ENCODE results near the gene PSPH.
A peak's percentile ranks its signal among the peaks of the same experiment; 100 is the strongest.
"Not testable (repeated sequence)": the region's sequence is repeated elsewhere in the genome, so short reads cannot be mapped to it uniquely, and the experiment has no call there.

Gene PSPH

DNA sequence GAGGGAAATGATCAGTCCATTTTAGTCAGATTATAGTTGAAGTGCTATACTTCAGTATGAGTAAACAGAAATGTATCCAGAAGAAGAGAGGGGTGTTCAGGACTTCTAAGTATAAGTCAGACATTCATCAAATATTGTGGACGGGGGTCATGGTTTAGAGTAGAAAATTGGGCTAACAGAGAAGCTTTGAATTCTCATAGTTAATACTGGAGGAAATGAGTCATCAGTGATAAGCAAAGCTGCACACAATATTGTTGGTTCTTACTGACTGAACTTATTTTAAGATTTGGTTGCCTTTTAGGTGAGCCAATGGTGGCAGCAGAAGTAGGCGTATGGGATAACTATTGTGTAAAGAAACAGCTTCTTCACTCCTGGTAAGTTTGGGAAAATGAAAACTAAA, 11.1 kb upstream of the PSPH start:
- no peak for DNase-seq (ENCODE audit: low read depth)

DNA sequence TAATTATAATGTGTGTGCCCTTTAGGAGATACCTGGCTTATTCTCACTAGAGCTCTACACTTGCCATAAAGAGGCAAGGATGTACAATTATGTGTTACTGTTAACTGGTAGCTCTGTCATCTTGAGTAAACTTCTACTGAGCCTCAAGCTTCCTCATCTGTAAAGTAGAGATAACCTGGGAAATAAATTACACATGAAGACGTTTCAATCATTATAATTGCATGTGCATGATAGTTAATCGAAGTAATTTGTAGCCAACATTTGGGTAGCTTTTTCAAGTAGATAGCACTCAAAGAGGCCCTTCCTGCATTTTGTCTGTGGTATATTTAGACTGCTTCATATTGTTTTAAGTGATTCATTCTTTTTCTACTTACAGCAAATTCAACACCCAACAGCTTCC, 2.7 kb upstream of the PSPH start:
- no peak for DNase-seq (ENCODE audit: low read depth)

DNA sequence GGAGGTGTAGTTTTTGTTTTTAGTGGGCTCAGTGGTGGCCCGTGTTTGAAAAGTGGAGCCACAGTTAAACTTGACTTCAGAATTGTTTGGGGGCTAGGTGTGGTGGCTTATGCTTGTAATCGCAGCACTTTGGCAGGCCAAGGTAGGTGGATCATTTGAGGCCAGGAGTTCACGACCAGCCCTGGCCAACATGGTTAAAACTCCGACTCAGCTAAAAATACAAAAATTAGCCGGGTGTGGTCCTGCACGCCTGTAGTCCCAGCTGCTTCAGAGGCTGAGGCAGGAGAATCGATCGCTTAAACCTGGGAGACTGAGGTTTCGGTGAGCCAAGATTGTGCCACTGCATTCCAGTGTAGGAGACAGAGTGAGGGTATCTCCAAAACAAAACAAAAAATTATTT, 2.1 kb upstream of the PSPH start:
- DNase-seq (ENCODE audit: low read depth) = no peak

GRCh38 chr7:56051053-56051338, 248 bp downstream of the PSPH start:
- DNase-seq (ENCODE audit: low read depth) = no peak

DNA sequence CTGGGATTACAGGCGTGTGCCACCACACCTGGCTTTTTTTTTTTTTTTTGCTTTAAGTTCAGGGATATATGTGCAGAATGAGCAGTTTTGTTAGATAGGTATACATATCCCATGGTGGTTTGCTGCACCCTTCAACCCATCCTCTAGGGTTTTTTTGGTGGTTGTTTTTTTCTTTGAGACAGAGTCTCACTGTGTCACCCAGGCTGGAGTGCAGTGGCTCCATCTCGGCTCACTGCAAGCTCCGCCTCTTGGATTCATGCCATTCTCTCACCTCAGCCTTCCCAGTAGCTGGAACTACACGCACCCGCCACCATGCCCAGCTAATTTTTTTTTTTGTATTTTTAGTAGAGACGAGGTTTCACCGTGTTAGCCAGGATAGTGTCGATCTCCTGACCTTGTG, 2.5 kb downstream of the PSPH start:
- DNase-seq (ENCODE audit: low read depth) = not testable (repeated sequence)

GRCh38 chr7:56048245-56048644, 3.0 kb downstream of the PSPH start:
- DNase-seq (ENCODE audit: low read depth) = no peak

DNA sequence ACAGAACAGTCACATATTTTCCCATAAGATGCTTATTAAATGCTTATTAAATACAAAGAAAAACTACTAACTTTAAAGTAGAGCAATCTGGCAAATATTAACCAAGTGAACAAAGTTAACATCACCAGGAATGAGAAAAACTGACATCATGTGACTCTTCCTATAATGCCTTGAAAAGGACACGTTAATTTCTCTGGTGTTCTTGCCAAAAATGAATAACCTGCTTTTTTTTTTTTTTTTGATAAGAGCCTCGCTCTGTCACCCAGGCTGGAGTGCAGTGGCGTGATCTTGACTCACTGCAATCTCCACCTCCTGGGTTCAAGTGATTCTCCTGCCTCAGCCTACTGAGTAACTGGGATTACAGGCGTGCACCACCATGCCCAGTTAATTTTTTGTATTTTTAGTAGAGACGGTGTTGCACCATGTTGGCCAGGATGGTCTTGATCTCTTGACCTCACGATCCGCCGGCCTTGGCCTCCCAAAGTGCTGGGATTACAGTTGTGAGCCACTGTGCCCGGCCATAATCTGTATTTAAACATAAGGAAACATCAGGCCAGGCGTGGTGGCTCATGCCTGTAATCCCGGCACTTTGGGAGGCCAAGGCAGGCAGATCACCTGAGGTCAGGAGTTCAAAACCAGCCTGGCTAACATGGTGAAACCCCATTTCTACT, 3.7 kb downstream of the PSPH start:
- not testable (repeated sequence) for DNase-seq (ENCODE audit: low read depth)

- no peak for DNase-seq (ENCODE audit: low read depth)
These were observed 4.4 kb downstream of the PSPH start for GRCh38 chr7:56046721-56047445.

DNA sequence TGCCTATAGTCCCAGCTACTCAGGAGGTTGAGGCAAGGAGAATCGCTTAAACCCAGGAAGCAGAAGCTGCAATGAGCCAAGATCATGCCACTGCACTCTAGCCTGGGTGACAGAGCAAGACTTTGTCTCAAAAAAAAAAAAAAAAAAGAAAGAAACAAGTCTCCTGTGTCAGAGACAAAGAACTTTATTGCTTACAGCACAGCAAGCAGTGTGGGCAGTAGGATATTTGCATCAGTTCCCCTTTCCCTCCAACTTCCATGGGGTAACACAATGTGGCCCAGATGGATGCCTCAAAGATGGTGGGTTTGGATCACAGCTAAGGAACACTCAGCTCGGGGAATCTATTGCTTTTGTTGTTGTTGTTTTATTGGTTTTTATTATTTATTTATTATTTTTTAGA, 5.5 kb downstream of the PSPH start:
- not testable (repeated sequence) for DNase-seq (ENCODE audit: low read depth)

GRCh38 chr7:56040730-56041129, 10.5 kb downstream of the PSPH start:
- DNase-seq (ENCODE audit: low read depth) = no peak

DNA sequence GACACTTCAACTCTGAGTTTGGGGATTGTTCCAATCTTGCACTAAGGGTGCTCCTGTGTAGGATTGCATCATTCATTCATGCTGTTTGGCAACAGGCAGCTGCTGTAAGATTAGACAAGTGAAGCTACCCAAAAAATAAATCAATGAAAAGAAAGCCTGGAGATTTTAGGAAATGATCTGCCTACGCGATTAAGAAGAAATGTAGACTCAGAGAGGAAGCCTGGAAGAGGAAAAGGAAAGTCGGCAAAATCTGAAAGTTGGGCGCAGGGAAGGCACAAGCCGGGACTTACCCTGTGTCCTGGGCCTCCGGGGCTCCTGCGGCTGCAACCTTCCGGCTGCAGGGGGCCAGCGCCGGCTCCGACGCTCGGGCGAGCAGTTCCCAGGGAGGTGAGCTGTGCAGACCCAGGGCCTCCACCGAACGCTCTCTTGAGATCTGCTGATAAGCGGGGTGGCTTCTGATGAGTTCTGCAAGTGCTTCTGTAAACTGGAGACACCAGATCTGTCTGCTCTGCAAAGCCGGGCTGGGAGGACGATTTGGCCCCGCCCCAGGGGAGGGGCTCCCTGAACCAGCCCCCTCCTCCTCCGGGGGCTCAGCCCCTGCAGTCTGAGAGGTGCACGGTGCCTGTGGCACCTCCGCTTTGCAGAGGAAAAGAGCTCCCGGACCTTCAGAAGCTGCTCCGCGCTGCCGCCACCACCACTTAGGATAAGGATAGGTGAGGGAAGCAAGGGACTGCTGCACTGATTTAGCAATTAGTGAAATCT, 17.4 kb downstream of the PSPH start:
- DNase-seq (ENCODE audit: low read depth) = peak; percentile 58

DNA sequence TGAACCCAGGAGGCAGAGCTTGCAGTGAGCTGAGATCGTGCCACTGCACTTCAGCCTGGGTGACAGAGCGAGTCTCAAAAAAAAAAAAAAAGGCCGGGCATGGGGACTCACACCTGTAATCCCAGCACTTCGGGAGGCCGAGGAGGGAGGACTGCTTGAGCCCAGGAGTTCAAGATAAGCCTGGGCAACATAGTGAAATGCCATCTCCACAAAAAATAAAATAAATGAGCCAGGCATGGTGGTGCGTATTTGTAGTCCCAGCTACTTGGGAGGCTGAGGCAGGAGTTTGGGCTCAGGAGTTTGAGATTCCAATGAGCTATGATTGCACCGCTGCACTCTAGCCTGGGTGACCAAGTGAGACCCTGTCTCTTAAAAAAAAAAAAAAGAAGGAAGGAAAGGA, 18.7 kb downstream of the PSPH start:
- DNase-seq (ENCODE audit: low read depth) = not testable (repeated sequence)

GRCh38 chr7:56031556-56031955, 19.7 kb downstream of the PSPH start:
- DNase-seq (ENCODE audit: low read depth) = not testable (repeated sequence)

DNA sequence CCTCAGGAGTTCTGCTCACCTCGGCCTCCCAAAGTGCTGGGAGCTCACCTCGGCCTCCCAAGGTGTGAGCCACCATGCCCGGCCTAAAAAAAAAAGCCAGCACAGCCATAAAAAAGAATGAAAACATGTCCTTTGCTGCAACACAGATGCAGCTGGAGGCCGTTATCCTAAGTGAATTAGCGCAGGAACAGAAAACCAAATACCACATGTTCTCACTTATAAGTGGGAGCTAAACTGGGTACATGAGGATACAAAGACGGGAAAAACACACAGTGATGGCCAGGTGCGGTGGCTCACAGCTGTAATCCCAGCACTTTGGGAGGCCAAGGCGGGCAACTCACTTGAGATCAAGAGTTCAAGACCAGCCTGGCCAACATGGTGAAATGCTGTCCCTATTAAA, 20.9 kb downstream of the PSPH start:
- DNase-seq (ENCODE audit: low read depth) = no peak

DNA sequence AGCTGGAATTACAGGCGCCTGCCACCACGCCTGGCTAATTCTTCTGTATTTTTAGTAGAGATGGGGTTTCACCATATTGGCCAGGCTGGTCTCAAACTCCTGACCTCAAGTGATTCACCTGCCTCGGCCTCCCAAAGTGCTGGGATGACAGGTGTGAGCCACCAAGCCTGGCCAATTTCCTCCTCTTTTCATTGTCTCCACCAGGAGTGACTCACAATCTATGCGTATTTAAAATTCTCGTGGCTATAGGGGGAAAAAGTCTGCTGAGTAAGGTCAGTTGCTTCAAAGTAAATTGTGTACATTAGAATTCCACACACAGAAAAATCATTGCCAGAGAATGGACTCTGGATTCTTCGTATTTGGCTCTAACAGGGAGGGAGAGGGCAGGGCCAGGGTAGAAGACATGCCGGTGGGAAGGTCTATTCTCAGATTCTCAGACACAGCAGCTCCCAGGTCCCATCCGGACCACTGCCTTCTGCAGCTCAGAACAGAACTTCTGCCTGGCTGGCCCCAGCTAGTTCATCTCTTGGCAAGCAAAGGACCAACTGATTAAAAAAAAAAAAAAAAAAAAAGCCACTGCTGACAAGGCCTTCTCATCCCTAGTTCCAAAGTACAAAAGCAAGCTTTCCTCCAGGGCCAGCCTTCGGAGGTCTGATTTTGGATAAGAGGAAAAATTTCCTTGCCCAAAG, 22.2 kb downstream of the PSPH start:
- no peak for DNase-seq (ENCODE audit: low read depth)

- no peak for DNase-seq (ENCODE audit: low read depth)
These were observed 24.7 kb downstream of the PSPH start for GRCh38 chr7:56026538-56026937.

GRCh38 chr7:56023500-56023899, 27.7 kb downstream of the PSPH start:
- no peak for DNase-seq (ENCODE audit: low read depth)

DNA sequence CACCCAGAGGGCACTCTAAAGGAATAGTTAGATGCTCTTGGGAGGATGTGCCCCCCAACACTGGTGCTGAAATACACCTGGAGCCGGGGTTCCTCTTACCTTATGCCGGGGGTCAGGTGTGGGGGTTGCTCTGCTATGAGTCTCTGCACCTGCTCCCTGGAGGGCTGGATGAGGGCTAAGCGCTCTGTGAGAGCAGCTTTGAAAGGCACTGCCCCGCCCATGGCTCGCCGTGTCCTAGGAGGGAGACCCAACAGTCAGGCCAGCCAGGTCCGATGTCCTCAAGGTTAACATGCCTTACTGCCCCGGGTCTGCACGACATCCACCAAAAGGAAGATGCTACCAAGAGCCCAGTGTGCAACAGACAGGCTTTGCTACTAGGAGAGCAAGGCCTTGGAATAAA, 31.7 kb downstream of the PSPH start:
- DNase-seq (ENCODE audit: low read depth) = no peak

DNA sequence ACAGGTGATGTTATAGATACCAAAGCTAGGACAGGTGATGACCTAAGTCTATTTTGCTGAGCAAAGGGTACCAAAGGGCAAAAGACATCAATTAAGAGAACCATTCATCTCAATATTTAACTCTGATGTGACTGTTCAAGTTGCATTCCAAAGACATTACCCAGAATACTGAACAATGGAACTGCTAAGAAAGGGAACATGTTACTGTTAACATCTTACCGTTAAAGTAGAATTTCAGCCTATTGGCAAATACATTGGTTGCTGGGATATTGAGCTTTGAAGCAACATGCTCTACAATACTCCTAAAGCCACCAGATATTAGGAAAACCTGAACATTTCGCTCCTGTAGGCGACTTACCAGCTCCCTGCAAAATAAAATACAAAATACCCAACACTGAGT, 34.2 kb downstream of the PSPH start:
- not testable (repeated sequence) for DNase-seq (ENCODE audit: low read depth)

DNA sequence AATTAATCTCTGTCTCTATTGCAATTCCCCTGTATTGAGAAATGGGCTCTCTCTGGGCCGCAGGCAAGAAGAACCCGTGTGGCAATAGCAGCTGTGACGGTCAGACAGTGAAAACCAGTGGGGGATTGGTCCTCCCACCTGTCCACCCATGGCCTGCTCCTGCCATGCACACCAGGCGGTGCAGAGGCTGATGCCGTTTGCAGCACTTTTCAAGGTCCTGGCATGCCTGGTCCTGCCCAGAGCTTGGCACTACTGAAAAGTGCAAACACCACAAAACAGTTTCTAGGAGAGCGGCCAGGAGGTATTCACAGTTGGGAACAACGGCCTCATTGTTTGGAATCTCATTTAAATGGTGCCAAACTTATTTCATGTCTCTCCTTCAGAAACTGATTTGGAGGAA, 41.5 kb downstream of the PSPH start:
- DNase-seq (ENCODE audit: low read depth) = no peak

GRCh38 chr7:56007891-56008290, 43.4 kb downstream of the PSPH start:
- no peak for DNase-seq (ENCODE audit: low read depth)

- DNase-seq (ENCODE audit: low read depth) = no peak
These were observed 44.0 kb downstream of the PSPH start for GRCh38 chr7:56007167-56007652.

DNA sequence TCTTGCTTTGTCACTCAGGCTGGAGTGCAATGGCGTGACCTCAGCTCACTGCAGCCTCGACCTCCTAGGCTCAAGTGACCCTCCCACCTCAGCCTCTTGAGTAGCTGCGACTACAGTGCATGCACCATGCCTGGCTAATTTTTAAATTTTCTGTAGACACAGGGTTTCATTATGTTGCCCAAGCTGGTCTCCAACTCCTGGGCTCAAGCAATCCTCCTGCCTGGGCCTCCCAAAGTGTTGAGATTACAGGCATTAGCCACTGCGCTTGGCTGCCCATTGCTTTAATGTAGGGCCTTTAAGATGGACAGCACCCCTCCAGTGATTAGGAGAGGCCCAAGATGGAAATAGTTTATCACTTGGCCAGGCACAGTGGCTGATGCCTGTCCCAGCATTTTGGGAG, 47.5 kb downstream of the PSPH start:
- no peak for DNase-seq (ENCODE audit: low read depth)

All from T follicular helper cell (primary cell).